Measurements from ENCODE around the gene SLC39A9.
"Not testable (repeated sequence)": the region's sequence is repeated elsewhere in the genome, so short reads cannot be mapped to it uniquely, and the experiment has no call there.

DNA sequence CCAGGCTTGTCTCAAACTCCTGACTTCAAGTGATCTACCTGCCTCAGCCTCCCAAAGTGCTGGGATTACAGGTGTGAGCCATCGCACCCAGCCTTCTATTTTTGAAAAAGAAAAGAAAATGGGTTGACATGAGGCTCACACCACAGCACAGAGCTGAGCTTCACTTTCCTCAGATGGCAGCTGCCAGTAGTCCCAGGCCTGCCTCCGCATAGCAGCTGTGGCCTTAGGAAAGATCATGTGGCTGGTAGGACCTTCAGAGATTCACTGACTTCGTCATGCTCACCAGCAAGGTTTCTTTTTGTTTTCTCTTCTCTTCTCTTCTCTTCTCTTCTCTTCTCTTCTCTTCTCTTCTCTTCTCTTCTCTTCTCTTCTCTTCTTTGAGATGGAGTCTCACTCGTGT is 99.8 kb downstream of the SLC39A9 start:
- TF ChIP-seq, protein P1, sequence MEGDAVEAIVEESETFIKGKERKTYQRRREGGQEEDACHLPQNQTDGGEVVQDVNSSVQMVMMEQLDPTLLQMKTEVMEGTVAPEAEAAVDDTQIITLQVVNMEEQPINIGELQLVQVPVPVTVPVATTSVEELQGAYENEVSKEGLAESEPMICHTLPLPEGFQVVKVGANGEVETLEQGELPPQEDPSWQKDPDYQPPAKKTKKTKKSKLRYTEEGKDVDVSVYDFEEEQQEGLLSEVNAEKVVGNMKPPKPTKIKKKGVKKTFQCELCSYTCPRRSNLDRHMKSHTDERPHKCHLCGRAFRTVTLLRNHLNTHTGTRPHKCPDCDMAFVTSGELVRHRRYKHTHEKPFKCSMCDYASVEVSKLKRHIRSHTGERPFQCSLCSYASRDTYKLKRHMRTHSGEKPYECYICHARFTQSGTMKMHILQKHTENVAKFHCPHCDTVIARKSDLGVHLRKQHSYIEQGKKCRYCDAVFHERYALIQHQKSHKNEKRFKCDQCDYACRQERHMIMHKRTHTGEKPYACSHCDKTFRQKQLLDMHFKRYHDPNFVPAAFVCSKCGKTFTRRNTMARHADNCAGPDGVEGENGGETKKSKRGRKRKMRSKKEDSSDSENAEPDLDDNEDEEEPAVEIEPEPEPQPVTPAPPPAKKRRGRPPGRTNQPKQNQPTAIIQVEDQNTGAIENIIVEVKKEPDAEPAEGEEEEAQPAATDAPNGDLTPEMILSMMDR (conservative IDR thresholded peaks at IDR 0.05; ENCODE audit: low read depth, low read length) = not testable (repeated sequence)
- TF ChIP-seq EZH2 (IDR thresholded peaks at IDR 0.05; ENCODE audit: low read length, unreplicated experiment); EZH2phosphoT487 (IDR thresholded peaks at IDR 0.05; ENCODE audit: borderline replicate concordance, low read length): not testable (repeated sequence)
